Uterus (tissue), 2 donors: ENCODE data around the gene SPDYE4.

Experiments used
- POLR2A ChIP-seq, 2 donors: fragments of 450-650 bp; IDR thresholded peaks; one replicate each; pipeline ENCODE4 v1.6.1; 2016; ENCODE audit warnings: antibody characterized with exemption in 2 of 2, mild to moderate bottlenecking in 1 of 2, moderate library complexity in 1 of 2
- TF ChIP-seq, protein P1 (sequence below), 4 experiments: fragments of 200-600 bp in 2 of 4; fragments of 450-650 bp in 2 of 4; sonication (generic) in 2 of 4; IDR thresholded peaks; one replicate each; pipeline ENCODE4 v1.5.1; 2016 to 2019; ENCODE audit warnings: antibody characterized with exemption in 4 of 4, mild to moderate bottlenecking in 2 of 4, moderate library complexity in 1 of 4

- TF ChIP-seq, protein P1, sequence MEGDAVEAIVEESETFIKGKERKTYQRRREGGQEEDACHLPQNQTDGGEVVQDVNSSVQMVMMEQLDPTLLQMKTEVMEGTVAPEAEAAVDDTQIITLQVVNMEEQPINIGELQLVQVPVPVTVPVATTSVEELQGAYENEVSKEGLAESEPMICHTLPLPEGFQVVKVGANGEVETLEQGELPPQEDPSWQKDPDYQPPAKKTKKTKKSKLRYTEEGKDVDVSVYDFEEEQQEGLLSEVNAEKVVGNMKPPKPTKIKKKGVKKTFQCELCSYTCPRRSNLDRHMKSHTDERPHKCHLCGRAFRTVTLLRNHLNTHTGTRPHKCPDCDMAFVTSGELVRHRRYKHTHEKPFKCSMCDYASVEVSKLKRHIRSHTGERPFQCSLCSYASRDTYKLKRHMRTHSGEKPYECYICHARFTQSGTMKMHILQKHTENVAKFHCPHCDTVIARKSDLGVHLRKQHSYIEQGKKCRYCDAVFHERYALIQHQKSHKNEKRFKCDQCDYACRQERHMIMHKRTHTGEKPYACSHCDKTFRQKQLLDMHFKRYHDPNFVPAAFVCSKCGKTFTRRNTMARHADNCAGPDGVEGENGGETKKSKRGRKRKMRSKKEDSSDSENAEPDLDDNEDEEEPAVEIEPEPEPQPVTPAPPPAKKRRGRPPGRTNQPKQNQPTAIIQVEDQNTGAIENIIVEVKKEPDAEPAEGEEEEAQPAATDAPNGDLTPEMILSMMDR (IDR thresholded peaks at IDR 0.05): no peak
- TF ChIP-seq POLR2A (IDR thresholded peaks at IDR 0.05): no peak
These were observed 40.0 kb upstream of the SPDYE4 start for GRCh38 chr17:8798176-8798845.
